Endothelial cell of umbilical vein (primary cell): ENCODE data around the gene CPA4. TPM values are rescaled to one million over a fixed set of nuclear protein-coding genes. Genes with fewer than 3 reads are reported as not detected.

Experiments used
- BruUV-seq: library from RNA; stranded (reverse); fragments of 400-500 nt; replicated peaks from 2 replicates; lab custom pipeline; 2021; lab: Mats Ljungman, UMichigan
- CTCF ChIA-PET: fragments of 300-600, 350-600 bp; sonication (Branson Sonifier 250); formaldehyde crosslinking; loops from one replicate; lab custom pipeline; 2021; ENCODE audit warnings: antibody characterized with exemption, inconsistent platforms; lab: Charles Lee
- POLR2A ChIA-PET: fragments of 300-600, 350-600 bp; sonication (Branson Sonifier 250); formaldehyde crosslinking; loops from one replicate; lab custom pipeline; 2021; ENCODE audit warnings: antibody characterized with exemption, inconsistent platforms; lab: Charles Lee
- DNase-seq: peaks from one replicate; pipeline ENCODE4 v3.0.0-alpha.2; 2011; ENCODE audit warnings: low read depth, low spot score
- FAIRE-seq: peaks from 2 replicates; lab custom pipeline; 2011; peaks lifted over from hg19 to GRCh38; lab: Jason Lieb, UNC
- H2AFZ ChIP-seq: 2 replicates; pipeline ENCODE4 v1.6.0; 2012; ENCODE audit warnings: low read depth, low read length, control low read depth, inconsistent platforms
- H3K27ac ChIP-seq: 2 replicates; pipeline ENCODE4 v1.5.1; 2011; ENCODE audit warnings: low read depth, mild to moderate bottlenecking, control low read depth, low read length, moderate library complexity; ENCODE audit not compliant: insufficient read depth
- H3K27me3 ChIP-seq, 2 experiments: 2 replicates each; pipeline versions ENCODE4 v1.6.0 to v1.6.1; 2011; ENCODE audit warnings: low read length in 2 of 2, mixed read lengths in 1 of 2; ENCODE audit not compliant: control insufficient read depth in 2 of 2, insufficient read depth in 2 of 2
- H3K36me3 ChIP-seq, 2 experiments: 2 replicates in 1 of 2; 3 replicates in 1 of 2; pipeline ENCODE4 v1.5.1; 2011; ENCODE audit warnings: low read length in 2 of 2, mild to moderate bottlenecking in 1 of 2, moderate library complexity in 1 of 2; ENCODE audit not compliant: control insufficient read depth in 2 of 2, insufficient read depth in 2 of 2; ENCODE audit errors: extremely low read depth in 1 of 2
- H3K4me1 ChIP-seq: 3 replicates; pipeline ENCODE4 v1.5.1; 2011; ENCODE audit warnings: mild to moderate bottlenecking, low read length; ENCODE audit not compliant: control insufficient read depth, insufficient read depth; ENCODE audit errors: extremely low read depth
- H3K4me2 ChIP-seq: 2 replicates; pipeline ENCODE4 v1.6.1; 2011; ENCODE audit warnings: low read length, control low read depth, mixed read lengths; ENCODE audit not compliant: insufficient read depth
- H3K4me3 ChIP-seq, 3 experiments: fragments of 200-600 bp in 1 of 3; sonication (generic), shearing (Covaris generic) in 1 of 3; replicated peaks in 1 of 3; 2 replicates each; pipeline ENCODE4 v1.5.1; 2011 to 2016; ENCODE audit warnings: control low read depth in 3 of 3, low read length in 3 of 3, mild to moderate bottlenecking in 2 of 3, inconsistent platforms in 1 of 3, low read depth in 1 of 3, moderate library complexity in 1 of 3; ENCODE audit not compliant: insufficient read depth in 1 of 3
- H3K79me2 ChIP-seq: 2 replicates; pipeline ENCODE4 v1.6.0; 2012; ENCODE audit warnings: low read length, inconsistent platforms; ENCODE audit not compliant: control insufficient read depth, insufficient read depth
- H3K9ac ChIP-seq: replicated peaks from 2 replicates; pipeline ENCODE3; 2011; ENCODE audit warnings: low read length, control low read depth; ENCODE audit not compliant: insufficient read depth; ENCODE audit errors: extremely low read depth
- H3K9me1 ChIP-seq: replicated peaks from 3 replicates; pipeline ENCODE4 v1.6.0; 2011; ENCODE audit warnings: mild to moderate bottlenecking, low read length; ENCODE audit not compliant: control insufficient read depth, insufficient read depth; ENCODE audit errors: extremely low read depth
- H3K9me3 ChIP-seq: replicated peaks from 2 replicates; pipeline ENCODE4 v1.5.1; 2012; ENCODE audit warnings: low read length, inconsistent platforms; ENCODE audit not compliant: control insufficient read depth, insufficient read depth
- H4K20me1 ChIP-seq: replicated peaks from 2 replicates; pipeline ENCODE3; 2011; ENCODE audit warnings: mild to moderate bottlenecking, low read length; ENCODE audit not compliant: control insufficient read depth, insufficient read depth; ENCODE audit errors: extremely low read depth
- EZH2 ChIP-seq: IDR thresholded peaks from 2 replicates; pipeline ENCODE4 v1.6.1; 2012; ENCODE audit warnings: borderline replicate concordance, low read depth, mild to moderate bottlenecking, moderate library complexity, low read length, inconsistent platforms; ENCODE audit not compliant: severe bottlenecking
- FOS ChIP-seq: IDR thresholded peaks from 2 replicates; pipeline ENCODE4 v1.6.1; 2011; ENCODE audit warnings: mild to moderate bottlenecking, low read length, moderate library complexity, borderline replicate concordance; ENCODE audit not compliant: insufficient read depth
- GATA2 ChIP-seq: IDR thresholded peaks from 2 replicates; pipeline ENCODE4 v1.7.0; 2011; ENCODE audit warnings: low read depth, mild to moderate bottlenecking, moderate library complexity, mixed read lengths, low read length; ENCODE audit not compliant: insufficient read length, insufficient read depth
- JUN ChIP-seq: IDR thresholded peaks from 2 replicates; pipeline ENCODE4 v1.6.1; 2011; ENCODE audit warnings: borderline replicate concordance, low read depth; ENCODE audit not compliant: insufficient read length, insufficient read depth
- MAX ChIP-seq: IDR thresholded peaks from 2 replicates; pipeline ENCODE4 v1.6.1; 2011; ENCODE audit not compliant: insufficient read depth, insufficient read length
- MYC ChIP-seq: IDR thresholded peaks from one replicate; pipeline ENCODE4 v1.6.1; 2011; ENCODE audit warnings: mild to moderate bottlenecking, low read depth, low read length
- POLR2A ChIP-seq: IDR thresholded peaks from 2 replicates; pipeline ENCODE4 v1.6.1; 2012; ENCODE audit warnings: low read depth, mild to moderate bottlenecking, control low read depth, low read length
- POLR2AphosphoS5 ChIP-seq: IDR thresholded peaks from 2 replicates; pipeline ENCODE4 v1.6.1; 2012; ENCODE audit warnings: low read depth, mild to moderate bottlenecking, control low read depth, low read length, moderate library complexity; ENCODE audit not compliant: insufficient read depth
- dilution Hi-C: fragments of 300-500 bp; cut with MboI; formaldehyde crosslinking; loops from one replicate; pipeline ENCODE4 v1.15.0; 2019; ENCODE audit warnings: low sequenced_read_pairs; ENCODE audit not compliant: extremely low pct_ligation_motif_present
- intact Hi-C: fragments of 100-400 bp; cut with micrococcal nuclease; formaldehyde crosslinking; loops from one replicate; pipeline ENCODE4 v1.10.0; 2022
- polyA plus RNA-seq, 4 experiments: library from polyadenylated mRNA; depleted of rRNA in 3 of 4; stranded (reverse) in 3 of 4; unstranded in 1 of 4; fragments of >200 nt; gene quantifications; 2 replicates each; pipeline versions ENCODE4 v1.2.1 to v1.2.3, GENCODE V29; 2011 to 2012; ENCODE audit warnings: missing spikeins in 1 of 4
- total RNA-seq: library from RNA; stranded (reverse); gene quantifications from 2 replicates; pipeline ENCODE4 v1.2.3, GENCODE V29; 2021
- TF ChIP-seq, protein P1 (sequence below), 2 donors: IDR thresholded peaks; 1 replicate in 1 of 2; 2 replicates in 1 of 2; pipeline ENCODE4 v1.5.1; 2011; ENCODE audit warnings: low read length in 2 of 2, mild to moderate bottlenecking in 2 of 2, moderate library complexity in 2 of 2, control low read depth in 1 of 2, inconsistent platforms in 1 of 2, low read depth in 1 of 2; ENCODE audit not compliant: insufficient read depth in 1 of 2; ENCODE audit errors: extremely low read depth in 1 of 2

CPA4 gene
- total and polyA plus RNA-seq, 2 donors (not counting 3 experiments of a cell fraction or from before 2014, with no cell fraction given): 0.36 TPM; not detected in 1

DNA sequence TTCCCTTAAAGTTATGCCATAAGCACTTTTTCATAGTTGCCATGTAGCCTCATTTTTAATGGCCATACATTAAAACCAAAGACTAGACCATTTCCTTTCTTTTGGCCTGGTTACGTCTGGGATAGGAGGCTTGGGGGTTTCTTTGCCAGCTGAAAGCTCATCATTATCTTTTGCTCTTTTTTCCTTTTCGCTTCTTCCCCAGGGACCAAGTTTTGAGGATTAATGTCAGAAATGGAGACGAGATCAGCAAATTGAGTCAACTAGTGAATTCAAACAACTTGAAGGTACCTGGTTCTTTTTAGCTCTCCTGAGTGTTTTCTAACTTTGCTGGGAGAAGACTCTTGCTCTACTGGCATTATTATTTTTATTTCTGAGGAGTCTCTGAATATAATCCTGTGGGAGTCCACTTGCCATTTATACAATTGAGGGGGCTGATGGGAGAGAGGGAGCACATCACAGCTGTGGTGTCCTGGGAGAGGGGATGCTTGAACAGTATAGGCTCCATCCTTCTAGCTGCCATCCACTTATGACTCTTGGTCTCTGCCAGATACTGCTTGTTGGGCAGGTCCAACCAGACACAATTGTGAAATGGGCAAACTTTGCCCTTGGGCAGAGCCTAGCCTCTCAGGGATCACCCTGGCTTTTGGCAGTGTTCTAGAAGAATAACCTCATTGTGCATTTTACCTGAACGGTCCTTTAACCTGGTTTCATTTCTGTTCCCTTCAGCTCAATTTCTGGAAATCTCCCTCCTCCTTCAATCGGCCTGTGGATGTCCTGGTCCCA, 5.8 kb downstream of the CPA4 start:
- Histone ChIP-seq H3K4me1 (no peaks in the 10 kb centered on the region), H2AFZ (no peak overlapping the region), H3K9me1 (no peaks in the 10 kb centered on the region), H4K20me1 (no peaks in the 10 kb centered on the region), H3K9me3 (no peaks in the 10 kb centered on the region), H3K4me2 (no peak overlapping the region), H3K9ac (no peak overlapping the region), H3K27ac (no peak overlapping the region), H3K4me3 (no peak overlapping the region), H3K27me3 (no peaks in the 10 kb centered on the region), H3K79me2 (no peaks in the 10 kb centered on the region), H3K36me3 (no peaks in the 10 kb centered on the region)
- DNase-seq: no peak
- no TSS peak for BruUV-seq
- ChIA-PET CTCF (no interaction called here), POLR2A (no interaction called here)
- dilution Hi-C loops (no loop called here), intact Hi-C loops (no loop called here)
- no peak for TF ChIP-seq MAX
- TF ChIP-seq FOS: no peak
- no peak for TF ChIP-seq MYC
- TF ChIP-seq, protein P1, sequence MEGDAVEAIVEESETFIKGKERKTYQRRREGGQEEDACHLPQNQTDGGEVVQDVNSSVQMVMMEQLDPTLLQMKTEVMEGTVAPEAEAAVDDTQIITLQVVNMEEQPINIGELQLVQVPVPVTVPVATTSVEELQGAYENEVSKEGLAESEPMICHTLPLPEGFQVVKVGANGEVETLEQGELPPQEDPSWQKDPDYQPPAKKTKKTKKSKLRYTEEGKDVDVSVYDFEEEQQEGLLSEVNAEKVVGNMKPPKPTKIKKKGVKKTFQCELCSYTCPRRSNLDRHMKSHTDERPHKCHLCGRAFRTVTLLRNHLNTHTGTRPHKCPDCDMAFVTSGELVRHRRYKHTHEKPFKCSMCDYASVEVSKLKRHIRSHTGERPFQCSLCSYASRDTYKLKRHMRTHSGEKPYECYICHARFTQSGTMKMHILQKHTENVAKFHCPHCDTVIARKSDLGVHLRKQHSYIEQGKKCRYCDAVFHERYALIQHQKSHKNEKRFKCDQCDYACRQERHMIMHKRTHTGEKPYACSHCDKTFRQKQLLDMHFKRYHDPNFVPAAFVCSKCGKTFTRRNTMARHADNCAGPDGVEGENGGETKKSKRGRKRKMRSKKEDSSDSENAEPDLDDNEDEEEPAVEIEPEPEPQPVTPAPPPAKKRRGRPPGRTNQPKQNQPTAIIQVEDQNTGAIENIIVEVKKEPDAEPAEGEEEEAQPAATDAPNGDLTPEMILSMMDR (IDR thresholded peaks at IDR 0.05; ENCODE audit: extremely low read depth in 1 of 2, insufficient read depth in 1 of 2, low read depth in 1 of 2, low read length in 2 of 2): no peak
- TF ChIP-seq EZH2: no peak
- TF ChIP-seq GATA2: no peak
- TF ChIP-seq POLR2A: no peak
- TF ChIP-seq JUN: no peak
- TF ChIP-seq POLR2AphosphoS5: no peak
- no peak for FAIRE-seq
